ENCODE data around the gene ADCK1. TPM values are rescaled to one million over a fixed set of nuclear protein-coding genes. Genes with fewer than 3 reads are reported as not detected.
"Not testable (repeated sequence)": the region's sequence is repeated elsewhere in the genome, so short reads cannot be mapped to it uniquely, and the experiment has no call there.

The ADCK1 gene
- total RNA-seq, 1 donor from 2014 or later = 3.9 TPM

DNA sequence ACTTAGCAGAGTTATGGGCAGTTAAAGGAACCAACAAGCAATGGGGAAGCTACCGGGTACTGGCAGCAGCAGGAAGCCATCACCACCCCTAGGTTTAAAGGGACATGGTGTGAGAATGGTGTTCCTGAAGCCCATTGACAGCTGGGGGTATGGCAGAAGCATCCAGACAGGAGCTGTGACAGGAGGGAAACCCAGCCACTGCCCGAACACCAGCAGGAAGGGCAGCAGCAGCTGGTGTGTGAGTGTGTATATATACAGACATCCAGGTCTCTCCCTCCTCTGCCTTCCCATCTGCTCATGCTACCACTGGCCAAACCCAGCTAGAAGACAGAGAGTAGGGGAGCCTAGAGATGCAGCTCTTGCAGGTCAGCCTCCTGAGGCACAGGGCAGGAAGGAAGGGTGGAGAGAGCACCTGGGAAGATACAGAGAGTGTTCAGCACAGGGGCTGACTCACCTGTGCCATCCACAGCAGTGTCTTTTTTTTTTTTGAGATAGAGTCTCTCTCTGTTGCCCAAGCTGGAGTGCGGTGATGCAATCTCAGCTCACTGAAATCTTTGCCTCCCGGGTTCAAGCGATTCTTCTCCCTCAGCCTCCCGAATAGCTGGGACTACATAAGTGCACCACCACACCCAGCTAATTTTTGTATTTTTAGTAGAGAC is 9.2 kb upstream of the ADCK1 start:
- DNase-seq (ENCODE audit: low spot score) = no peak
- H3K36me3 Mint-ChIP-seq (ENCODE audit: low read depth) = no peaks in the 10 kb centered on the region
- no peak overlapping the region for H3K4me3 Mint-ChIP-seq
- intact Hi-C loops (cut with micrococcal nuclease) = no loop called here
- no peaks in the 10 kb centered on the region for H3K9me3 Mint-ChIP-seq
- no peak overlapping the region for H3K27ac Mint-ChIP-seq
- H3K27me3 Mint-ChIP-seq (ENCODE audit: insufficient read depth) = peaks cover 10% of the 10 kb centered on the region
- peaks cover 4% of the 10 kb centered on the region for H3K4me1 Mint-ChIP-seq (ENCODE audit: low read depth)

- no peak overlapping the region for H3K4me3 Mint-ChIP-seq
- no peaks in the 10 kb centered on the region for H3K36me3 Mint-ChIP-seq (ENCODE audit: low read depth)
Measured at GRCh38 chr14:77791225-77791600, 8.7 kb upstream of the ADCK1 start.

GRCh38 chr14:77793255-77793654 is 6.7 kb upstream of the ADCK1 start:
- intact Hi-C loops (cut with micrococcal nuclease); H3K27ac Mint-ChIP-seq; DNase-seq (ENCODE audit: low spot score); H3K9me3 Mint-ChIP-seq; H3K4me3 Mint-ChIP-seq; H3K27me3 Mint-ChIP-seq (ENCODE audit: insufficient read depth); H3K36me3 Mint-ChIP-seq (ENCODE audit: low read depth); H3K4me1 Mint-ChIP-seq (ENCODE audit: low read depth): not testable (repeated sequence)

More at GRCh38 chr14:77791225-77791600, 8.7 kb upstream of the ADCK1 start:
- Mint-ChIP-seq H3K27me3 (ENCODE audit: insufficient read depth) (peaks cover 12% of the 10 kb centered on the region), H3K27ac (no peak overlapping the region), H3K9me3 (no peaks in the 10 kb centered on the region), H3K4me1 (ENCODE audit: low read depth) (peaks cover 4% of the 10 kb centered on the region)
- intact Hi-C loops (cut with micrococcal nuclease) = no loop called here
- no peak for DNase-seq (ENCODE audit: low spot score)

- Mint-ChIP-seq H3K4me3 (no peak overlapping the region), H3K4me1 (ENCODE audit: low read depth) (peaks cover 4% of the 10 kb centered on the region), H3K36me3 (ENCODE audit: low read depth) (no peaks in the 10 kb centered on the region), H3K27ac (no peak overlapping the region), H3K9me3 (no peaks in the 10 kb centered on the region), H3K27me3 (ENCODE audit: insufficient read depth) (peaks cover 10% of the 10 kb centered on the region)
- intact Hi-C loops (cut with micrococcal nuclease) = no loop called here
- no peak for DNase-seq (ENCODE audit: low spot score)
Measured at GRCh38 chr14:77794357-77794756, 5.6 kb upstream of the ADCK1 start.

- Mint-ChIP-seq H3K4me1 (ENCODE audit: low read depth) (peaks cover 14% of the 10 kb centered on the region), H3K4me3 (peak overlapping the region; percentile 82), H3K27ac (peak overlapping the region; percentile 65)
- H3K27me3 Mint-ChIP-seq (ENCODE audit: insufficient read depth); DNase-seq (ENCODE audit: low spot score); H3K36me3 Mint-ChIP-seq (ENCODE audit: low read depth); intact Hi-C loops (cut with micrococcal nuclease); H3K9me3 Mint-ChIP-seq: not testable (repeated sequence)
Measured at GRCh38 chr14:77799456-77799855, 453 bp upstream of the ADCK1 start.

DNA sequence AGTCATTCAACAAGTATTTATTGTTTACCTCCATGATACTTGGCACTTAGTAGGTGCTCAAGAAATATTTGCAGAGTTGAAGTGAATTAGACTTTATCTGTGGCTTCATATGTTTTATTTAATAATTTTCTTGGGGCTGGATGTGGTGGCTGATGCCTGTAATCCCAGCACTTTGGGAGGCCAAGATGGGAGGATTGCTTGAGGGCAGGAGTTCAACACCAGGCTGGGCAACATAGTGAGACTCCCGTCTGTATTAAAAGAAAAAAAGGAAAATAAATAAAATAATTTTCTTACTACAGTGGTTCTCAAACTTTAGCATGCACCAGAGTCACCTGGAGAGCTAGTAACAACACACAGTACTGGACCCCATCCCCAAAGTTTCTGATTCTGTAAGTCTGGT is 905 bp downstream of the ADCK1 start:
- Mint-ChIP-seq H3K9me3 (no peaks in the 10 kb centered on the region), H3K4me3 (peak overlapping the region; percentile 88), H3K27me3 (ENCODE audit: insufficient read depth) (peaks cover 5% of the 10 kb centered on the region), H3K4me1 (ENCODE audit: low read depth) (peaks cover 10% of the 10 kb centered on the region), H3K27ac (no peak overlapping the region), H3K36me3 (ENCODE audit: low read depth) (no peaks in the 10 kb centered on the region)
- no peak for DNase-seq (ENCODE audit: low spot score)
- intact Hi-C loops (cut with micrococcal nuclease) = loop anchor here (1.0 to 5.0 kb wide), 4 partner anchors 40 to 479 kb away; partner anchors contain the start of genes ALKBH1, GSTZ1, POMT2 and SLIRP

GRCh38 chr14:77804592-77804991 is 4.7 kb downstream of the ADCK1 start:
- intact Hi-C loops (cut with micrococcal nuclease) = loop anchor here (5.0 kb wide), 1 partner anchor 482 kb away; the partner anchor contains the start of genes GSTZ1 and POMT2
- peak; percentile 2 for DNase-seq (ENCODE audit: low spot score)
- Mint-ChIP-seq H3K4me3 (no peak overlapping the region), H3K27ac (no peak overlapping the region), H3K4me1 (ENCODE audit: low read depth) (peaks cover 7% of the 10 kb centered on the region), H3K9me3 (no peaks in the 10 kb centered on the region), H3K27me3 (ENCODE audit: insufficient read depth) (no peaks in the 10 kb centered on the region), H3K36me3 (ENCODE audit: low read depth) (no peaks in the 10 kb centered on the region)

- DNase-seq (ENCODE audit: low spot score) = no peak
- no peak overlapping the region for H3K27ac Mint-ChIP-seq
- H3K4me3 Mint-ChIP-seq = no peak overlapping the region
- H3K9me3 Mint-ChIP-seq = no peaks in the 10 kb centered on the region
- no peaks in the 10 kb centered on the region for H3K27me3 Mint-ChIP-seq (ENCODE audit: insufficient read depth)
- intact Hi-C loops (cut with micrococcal nuclease) = no loop called here
- no peaks in the 10 kb centered on the region for H3K36me3 Mint-ChIP-seq (ENCODE audit: low read depth)
- no peaks in the 10 kb centered on the region for H3K4me1 Mint-ChIP-seq (ENCODE audit: low read depth)
Measured at GRCh38 chr14:77805706-77806105, 5.8 kb downstream of the ADCK1 start.

DNA sequence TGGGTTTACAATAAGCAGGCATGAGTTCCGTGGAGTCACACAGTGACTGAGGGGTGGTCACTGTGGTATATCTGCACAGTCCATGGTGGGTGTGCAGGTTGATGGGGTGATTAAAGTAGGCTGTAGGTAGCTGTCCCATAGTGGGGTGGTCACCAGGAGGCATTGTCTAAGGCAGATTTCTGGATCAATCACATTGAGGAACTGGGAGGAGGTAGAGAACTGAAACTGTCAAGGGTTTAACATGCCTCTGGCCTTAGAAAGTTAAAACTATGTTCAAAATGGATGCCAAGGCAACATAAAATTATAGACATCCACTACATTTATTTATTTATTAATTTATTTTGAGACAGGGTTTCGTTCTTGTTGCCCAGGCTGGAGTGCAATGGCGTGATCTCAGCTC is 8.3 kb downstream of the ADCK1 start:
- Mint-ChIP-seq H3K9me3 (no peaks in the 10 kb centered on the region), H3K36me3 (ENCODE audit: low read depth) (no peaks in the 10 kb centered on the region), H3K4me1 (ENCODE audit: low read depth) (no peaks in the 10 kb centered on the region), H3K4me3 (no peak overlapping the region), H3K27me3 (ENCODE audit: insufficient read depth) (no peaks in the 10 kb centered on the region), H3K27ac (no peak overlapping the region)
- intact Hi-C loops (cut with micrococcal nuclease) = no loop called here
- no peak for DNase-seq (ENCODE audit: low spot score)

DNA sequence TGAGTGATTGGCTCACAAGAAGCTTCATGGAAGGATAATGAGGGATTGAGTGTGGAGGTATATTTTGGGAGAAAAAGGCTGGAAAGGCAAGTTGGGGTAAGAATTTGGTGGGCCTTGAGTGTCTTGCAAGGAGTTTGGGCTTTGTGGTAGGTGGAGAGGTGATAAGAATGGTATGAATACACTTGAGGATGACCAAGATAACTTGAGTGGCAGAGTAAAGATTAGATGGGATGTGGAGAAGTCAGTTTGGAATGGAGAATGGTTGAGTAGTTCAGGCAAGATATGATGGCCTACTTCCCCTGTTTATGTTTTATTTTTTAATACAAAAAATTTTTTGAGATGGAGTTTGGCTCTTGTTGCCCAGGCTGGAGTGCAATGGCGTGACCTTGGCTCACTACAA is 9.1 kb downstream of the ADCK1 start:
- intact Hi-C loops (cut with micrococcal nuclease) = no loop called here
- no peak overlapping the region for H3K27ac Mint-ChIP-seq

GRCh38 chr14:77812028-77812427 is 12.1 kb downstream of the ADCK1 start:
- Mint-ChIP-seq H3K4me1 (ENCODE audit: low read depth) (no peaks in the 10 kb centered on the region), H3K36me3 (ENCODE audit: low read depth) (no peaks in the 10 kb centered on the region)
- no peak for DNase-seq (ENCODE audit: low spot score)

More for the DNA sequence above, 9.1 kb downstream of the ADCK1 start:
- H3K9me3 Mint-ChIP-seq = no peaks in the 10 kb centered on the region
- H3K27me3 Mint-ChIP-seq (ENCODE audit: insufficient read depth) = peaks cover 4% of the 10 kb centered on the region
- no peaks in the 10 kb centered on the region for H3K4me1 Mint-ChIP-seq (ENCODE audit: low read depth)
- H3K4me3 Mint-ChIP-seq = no peak overlapping the region
- DNase-seq (ENCODE audit: low spot score) = no peak
- H3K36me3 Mint-ChIP-seq (ENCODE audit: low read depth) = no peaks in the 10 kb centered on the region

GRCh38 chr14:77812682-77813081 is 12.8 kb downstream of the ADCK1 start:
- H3K27me3 Mint-ChIP-seq (ENCODE audit: insufficient read depth); H3K27ac Mint-ChIP-seq; H3K4me1 Mint-ChIP-seq (ENCODE audit: low read depth); H3K36me3 Mint-ChIP-seq (ENCODE audit: low read depth); H3K4me3 Mint-ChIP-seq; intact Hi-C loops (cut with micrococcal nuclease); DNase-seq (ENCODE audit: low spot score); H3K9me3 Mint-ChIP-seq: not testable (repeated sequence)

More at GRCh38 chr14:77812028-77812427, 12.1 kb downstream of the ADCK1 start:
- intact Hi-C loops (cut with micrococcal nuclease) = no loop called here
- Mint-ChIP-seq H3K27me3 (ENCODE audit: insufficient read depth) (peaks cover 4% of the 10 kb centered on the region), H3K9me3 (no peaks in the 10 kb centered on the region), H3K27ac (no peak overlapping the region), H3K4me3 (no peak overlapping the region)

DNA sequence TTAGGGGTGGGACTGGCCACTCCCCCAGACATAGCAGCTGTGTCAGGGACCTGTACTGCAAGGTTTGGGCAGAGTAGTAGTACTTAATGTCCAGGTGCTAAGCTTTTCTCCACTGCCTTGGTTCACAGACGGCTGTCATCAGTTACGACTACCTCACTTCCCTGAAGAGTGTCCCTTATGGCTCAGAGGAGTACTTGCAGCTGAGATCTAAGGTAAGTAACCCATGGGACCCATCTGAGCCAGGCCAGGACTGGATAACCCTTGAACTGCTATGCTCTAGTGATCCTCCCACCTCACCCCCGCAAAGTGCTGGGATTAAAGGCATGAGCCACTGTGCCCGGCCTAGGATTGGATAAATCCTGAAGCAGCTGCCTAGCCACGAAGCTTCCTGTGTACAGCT is 22.4 kb downstream of the ADCK1 start:
- intact Hi-C loops (cut with micrococcal nuclease) = no loop called here
- Mint-ChIP-seq H3K27ac (no peak overlapping the region), H3K9me3 (no peaks in the 10 kb centered on the region), H3K4me1 (ENCODE audit: low read depth) (no peaks in the 10 kb centered on the region), H3K4me3 (no peak overlapping the region), H3K27me3 (ENCODE audit: insufficient read depth) (no peaks in the 10 kb centered on the region), H3K36me3 (ENCODE audit: low read depth) (no peaks in the 10 kb centered on the region)
- no peak for DNase-seq (ENCODE audit: low spot score)

GRCh38 chr14:77822741-77823140 is 22.8 kb downstream of the ADCK1 start:
- no peak for DNase-seq (ENCODE audit: low spot score)
- Mint-ChIP-seq H3K27ac (no peak overlapping the region), H3K9me3 (no peaks in the 10 kb centered on the region), H3K4me1 (ENCODE audit: low read depth) (no peaks in the 10 kb centered on the region), H3K36me3 (ENCODE audit: low read depth) (no peaks in the 10 kb centered on the region), H3K27me3 (ENCODE audit: insufficient read depth) (no peaks in the 10 kb centered on the region), H3K4me3 (no peak overlapping the region)
- intact Hi-C loops (cut with micrococcal nuclease) = no loop called here
